Measurements from ENCODE around the gene COMT. TPM values are rescaled to one million over a fixed set of nuclear protein-coding genes. Genes with fewer than 3 reads are reported as not detected.

The COMT gene
- total RNA-seq, 2 experiments from 2014 or later, result 71.8 to 74.8 TPM

Small RNA genes lying within 50 kb of the gene (microRNA-seq; reads per million reads assigned to microRNA genes)
- not detected for gene MIR4761 (ENCODE audit: borderline microRNAs expressed, borderline replicate concordance)

Other genes starting within 250 kb of the COMT start
- gene SEPTIN5, start 227.3 kb upstream of the COMT start, total RNA-seq, result not detected
- not detected for gene GP1BB, start 218.2 kb upstream of the COMT start, total RNA-seq
- gene TBX1, start 181.0 kb upstream of the COMT start, total RNA-seq, result not detected
- gene GNB1L, start 86.9 kb upstream of the COMT start, total RNA-seq, result 1 to 10 TPM; 5.3 to 7.3 TPM
- 10 to 100 TPM; 21.4 to 21.5 TPM for gene RTL10, start 86.9 kb upstream of the COMT start, total RNA-seq
- gene TXNRD2, start within 50 bp of the COMT start, total RNA-seq, result 10 to 100 TPM; 19.3 to 21.9 TPM
- 1 to 10 TPM in 1 of 2 experiments, under 1 TPM in 1; 0.89 to 1.2 TPM for gene ARVCF, start 75.1 kb downstream of the COMT start, total RNA-seq
- 10 to 100 TPM; 36.7 to 39.7 TPM for gene TANGO2, start 79.3 kb downstream of the COMT start, total RNA-seq
- gene DGCR8, start 138.5 kb downstream of the COMT start, total RNA-seq, result 10 to 100 TPM; 51.2 to 54.5 TPM
- 100 to 1,000 TPM; 229 to 234 TPM for gene RANBP1, start 174.3 kb downstream of the COMT start, total RNA-seq
- gene TRMT2A, start 175.5 kb downstream of the COMT start, total RNA-seq, result 10 to 100 TPM; 85.5 to 91.4 TPM
- 10 to 100 TPM; 57.9 to 58.9 TPM for gene ZDHHC8, start 190.0 kb downstream of the COMT start, total RNA-seq
- under 1 TPM; 0.12 to 0.23 TPM for gene CCDC188, start 209.3 kb downstream of the COMT start, total RNA-seq

All from activated CD4-positive, alpha-beta T cell treated with anti-CD3 and anti-CD28 coated beads, Interleukin-2, amount 10 ng/mL, durations not matched to agents 7 days and 5 days (primary cell).